IPS-11a (cell line): ENCODE results near the gene GALNT9.
"Not testable (repeated sequence)": the region's sequence is repeated elsewhere in the genome, so short reads cannot be mapped to it uniquely, and the experiment has no call there.

Source experiments
- H3K4me3 ChIP-seq: one replicate; pipeline ENCODE4 v1.5.1; 2013; ENCODE audit warnings: low read depth, low read length, control low read depth

The GALNT9 gene

GRCh38 chr12:132314516-132315233 lies 14.7 kb downstream of the GALNT9 start:
- H3K4me3 ChIP-seq, result no peak overlapping the region

- H3K4me3 ChIP-seq, result no peak overlapping the region
Observed at GRCh38 chr12:132314035-132314434, 15.4 kb downstream of the GALNT9 start.

- no peak overlapping the region for H3K4me3 ChIP-seq
Observed at GRCh38 chr12:132313182-132313581, 16.2 kb downstream of the GALNT9 start.

- H3K4me3 ChIP-seq, result no peak overlapping the region
Observed at GRCh38 chr12:132312516-132312915, 16.9 kb downstream of the GALNT9 start.

GRCh38 chr12:132311201-132311915 lies 18.0 kb downstream of the GALNT9 start:
- H3K4me3 ChIP-seq, result no peak overlapping the region

- H3K4me3 ChIP-seq, result no peak overlapping the region
Observed at GRCh38 chr12:132310181-132311040, 19.0 kb downstream of the GALNT9 start.

- no peak overlapping the region for H3K4me3 ChIP-seq
Observed at GRCh38 chr12:132309596-132310086, 19.7 kb downstream of the GALNT9 start.

- no peak overlapping the region for H3K4me3 ChIP-seq
Observed at GRCh38 chr12:132308853-132309595, 20.4 kb downstream of the GALNT9 start.

- H3K4me3 ChIP-seq, result no peak overlapping the region
Observed at GRCh38 chr12:132307976-132308852, 21.2 kb downstream of the GALNT9 start.

GRCh38 chr12:132306885-132307191 lies 22.6 kb downstream of the GALNT9 start:
- H3K4me3 ChIP-seq, result no peak overlapping the region

- no peak overlapping the region for H3K4me3 ChIP-seq
Observed at GRCh38 chr12:132305991-132306884, 23.2 kb downstream of the GALNT9 start.

- H3K4me3 ChIP-seq, result no peak overlapping the region
Observed at GRCh38 chr12:132305560-132305966, 23.8 kb downstream of the GALNT9 start.

- H3K4me3 ChIP-seq, result not testable (repeated sequence)
Observed at GRCh38 chr12:132304866-132305265, 24.5 kb downstream of the GALNT9 start.

- H3K4me3 ChIP-seq, result not testable (repeated sequence)
Observed at GRCh38 chr12:132303853-132304373, 25.5 kb downstream of the GALNT9 start.

- H3K4me3 ChIP-seq, result no peak overlapping the region
Observed at GRCh38 chr12:132302466-132303358, 26.7 kb downstream of the GALNT9 start.

GRCh38 chr12:132300789-132301722 lies 28.3 kb downstream of the GALNT9 start:
- H3K4me3 ChIP-seq, result no peak overlapping the region

GRCh38 chr12:132296063-132296462 lies 33.3 kb downstream of the GALNT9 start:
- no peak overlapping the region for H3K4me3 ChIP-seq
